AG04449 (cell line): Measurements from ENCODE around the gene FABP3.

ENCODE experiments used
- CTCF ChIA-PET: fragments of 350-600 bp; formaldehyde crosslinking; extraction: SDS; loops from one replicate; lab custom pipeline; 2021; ENCODE audit warnings: antibody characterized with exemption; lab: Yijun Ruan, JAX
- POLR2A ChIA-PET: fragments of 400-600, 350-600 bp; formaldehyde crosslinking; extraction: SDS; loops from one replicate; lab custom pipeline; 2020; ENCODE audit warnings: antibody characterized with exemption, inconsistent platforms; lab: Yijun Ruan, JAX
- DNase-seq: peaks from one replicate; pipeline ENCODE4 v3.0.0-alpha.2; 2010; ENCODE audit warnings: low read depth, low spot score
- H3K4me3 ChIP-seq: 2 replicates; pipeline ENCODE4 v1.5.1; 2011; ENCODE audit warnings: low read depth, mild to moderate bottlenecking, control low read depth, low read length
- TF ChIP-seq, protein P1 (sequence below): IDR thresholded peaks from one replicate; pipeline ENCODE4 v1.5.1; 2011; ENCODE audit warnings: mild to moderate bottlenecking, moderate library complexity, low read length, control low read depth, inconsistent platforms; ENCODE audit not compliant: insufficient read depth; ENCODE audit errors: missing control alignments

Gene FABP3

GRCh38 chr1:31397360-31398095 lies 24.7 kb upstream of the FABP3 start:
- ChIA-PET POLR2A (interaction anchor here (1.1 to 2.3 kb wide), 2 partner anchors 12 to 24 kb away, joined by 5 to 10 read pairs; no protein-coding TSS in a partner anchor), CTCF (interaction anchor here (0.8 to 15.1 kb wide), 10 partner anchors 9 to 212 kb away, joined by 3 to 640 read pairs (median 4); partner anchors contain the start of genes FABP3 and SERINC2)
- no peak overlapping the region for H3K4me3 ChIP-seq
- DNase-seq, result no peak
- TF ChIP-seq, protein P1, sequence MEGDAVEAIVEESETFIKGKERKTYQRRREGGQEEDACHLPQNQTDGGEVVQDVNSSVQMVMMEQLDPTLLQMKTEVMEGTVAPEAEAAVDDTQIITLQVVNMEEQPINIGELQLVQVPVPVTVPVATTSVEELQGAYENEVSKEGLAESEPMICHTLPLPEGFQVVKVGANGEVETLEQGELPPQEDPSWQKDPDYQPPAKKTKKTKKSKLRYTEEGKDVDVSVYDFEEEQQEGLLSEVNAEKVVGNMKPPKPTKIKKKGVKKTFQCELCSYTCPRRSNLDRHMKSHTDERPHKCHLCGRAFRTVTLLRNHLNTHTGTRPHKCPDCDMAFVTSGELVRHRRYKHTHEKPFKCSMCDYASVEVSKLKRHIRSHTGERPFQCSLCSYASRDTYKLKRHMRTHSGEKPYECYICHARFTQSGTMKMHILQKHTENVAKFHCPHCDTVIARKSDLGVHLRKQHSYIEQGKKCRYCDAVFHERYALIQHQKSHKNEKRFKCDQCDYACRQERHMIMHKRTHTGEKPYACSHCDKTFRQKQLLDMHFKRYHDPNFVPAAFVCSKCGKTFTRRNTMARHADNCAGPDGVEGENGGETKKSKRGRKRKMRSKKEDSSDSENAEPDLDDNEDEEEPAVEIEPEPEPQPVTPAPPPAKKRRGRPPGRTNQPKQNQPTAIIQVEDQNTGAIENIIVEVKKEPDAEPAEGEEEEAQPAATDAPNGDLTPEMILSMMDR, result no peak

- peak; percentile 82 for DNase-seq
- ChIA-PET POLR2A (interaction anchor here (0.8 to 2.3 kb wide), 3 partner anchors 13 to 23 kb away, joined by 5 to 10 read pairs (median 5); partner anchors contain the start of gene SERINC2), CTCF (interaction anchor here (0.9 to 15.1 kb wide), 11 partner anchors 9 to 213 kb away, joined by 3 to 640 read pairs (median 4); partner anchors contain the start of genes FABP3 and SERINC2)
- H3K4me3 ChIP-seq, result no peak overlapping the region
- TF ChIP-seq, protein P1, result peak; percentile 8
Observed at GRCh38 chr1:31396633-31397351, 23.9 kb upstream of the FABP3 start.

- peak overlapping the region; percentile 12; the same call in 1 of the 2 replicates for H3K4me3 ChIP-seq
- CTCF ChIA-PET, result interaction anchor here (0.8 to 15.1 kb wide), 28 partner anchors 8 to 394 kb away, joined by 3 to 640 read pairs (median 4); partner anchors contain the start of genes FABP3 and SERINC2
- POLR2A ChIA-PET, result interaction anchor here (1.0 kb wide), 1 partner anchor 27 kb away, joined by 3 read pairs; no protein-coding TSS in a partner anchor
Observed at GRCh38 chr1:31394584-31395193, 21.8 kb upstream of the FABP3 start.

GRCh38 chr1:31393463-31393862 lies 20.6 kb upstream of the FABP3 start:
- TF ChIP-seq, protein P1, result no peak
- ChIA-PET CTCF (interaction anchor here (1.8 to 15.1 kb wide), 9 partner anchors 9 to 210 kb away, joined by 4 to 640 read pairs (median 14); partner anchors contain the start of genes FABP3 and SERINC2), POLR2A (no interaction called here)
- no peak overlapping the region for H3K4me3 ChIP-seq
- DNase-seq, result no peak

More at GRCh38 chr1:31394584-31395193, 21.8 kb upstream of the FABP3 start:
- TF ChIP-seq, protein P1, result peak; percentile 90
- DNase-seq, result no peak

GRCh38 chr1:31390071-31390470 lies 17.2 kb upstream of the FABP3 start:
- TF ChIP-seq, protein P1, result no peak
- no peak overlapping the region for H3K4me3 ChIP-seq
- DNase-seq, result no peak
- POLR2A ChIA-PET, result no interaction called here
- CTCF ChIA-PET, result interaction anchor here (0.8 to 15.1 kb wide), 7 partner anchors 15 to 181 kb away, joined by 3 to 640 read pairs (median 3); partner anchors contain the start of gene SERINC2
